GM19468 (cell line): ENCODE results near the gene PPP1R12A.

Experiments used
- ATAC-seq: cut with Tn5 transposase; IDR thresholded peaks from one replicate; pipeline ENCODE4 v1.9.1; 2021; ENCODE audit warnings: mild to moderate bottlenecking, moderate library complexity, moderate number of reproducible peaks; ENCODE audit not compliant: unreplicated experiment; ENCODE audit errors: extremely low read depth

Gene PPP1R12A

GRCh38 chr12:79775355-79776027 is 159.4 kb downstream of the PPP1R12A start:
- ATAC-seq = no peak

- ATAC-seq = no peak
Measured at GRCh38 chr12:79773896-79774295, 161.0 kb downstream of the PPP1R12A start.

- ATAC-seq = no peak
Measured at GRCh38 chr12:79769860-79770485, 164.9 kb downstream of the PPP1R12A start.

GRCh38 chr12:79769189-79769859 is 165.6 kb downstream of the PPP1R12A start:
- ATAC-seq = no peak

GRCh38 chr12:79766705-79767464 is 168.0 kb downstream of the PPP1R12A start:
- no peak for ATAC-seq

GRCh38 chr12:79765157-79765556 is 169.7 kb downstream of the PPP1R12A start:
- no peak for ATAC-seq

GRCh38 chr12:79764641-79765040 is 170.3 kb downstream of the PPP1R12A start:
- ATAC-seq = no peak

GRCh38 chr12:79763766-79764452 is 171.0 kb downstream of the PPP1R12A start:
- ATAC-seq = no peak

GRCh38 chr12:79761341-79761740 is 173.6 kb downstream of the PPP1R12A start:
- no peak for ATAC-seq

- ATAC-seq = no peak
Measured at GRCh38 chr12:79747274-79747673, 187.6 kb downstream of the PPP1R12A start.

- peak; percentile 89 for ATAC-seq
Measured at GRCh38 chr12:79737875-79738718, 196.8 kb downstream of the PPP1R12A start.

GRCh38 chr12:79732638-79733037 is 202.3 kb downstream of the PPP1R12A start:
- ATAC-seq = no peak

- no peak for ATAC-seq
Measured at GRCh38 chr12:79725987-79726386, 208.9 kb downstream of the PPP1R12A start.
